ENCODE measurements around the gene SEMA5B.

SEMA5B gene

DNA sequence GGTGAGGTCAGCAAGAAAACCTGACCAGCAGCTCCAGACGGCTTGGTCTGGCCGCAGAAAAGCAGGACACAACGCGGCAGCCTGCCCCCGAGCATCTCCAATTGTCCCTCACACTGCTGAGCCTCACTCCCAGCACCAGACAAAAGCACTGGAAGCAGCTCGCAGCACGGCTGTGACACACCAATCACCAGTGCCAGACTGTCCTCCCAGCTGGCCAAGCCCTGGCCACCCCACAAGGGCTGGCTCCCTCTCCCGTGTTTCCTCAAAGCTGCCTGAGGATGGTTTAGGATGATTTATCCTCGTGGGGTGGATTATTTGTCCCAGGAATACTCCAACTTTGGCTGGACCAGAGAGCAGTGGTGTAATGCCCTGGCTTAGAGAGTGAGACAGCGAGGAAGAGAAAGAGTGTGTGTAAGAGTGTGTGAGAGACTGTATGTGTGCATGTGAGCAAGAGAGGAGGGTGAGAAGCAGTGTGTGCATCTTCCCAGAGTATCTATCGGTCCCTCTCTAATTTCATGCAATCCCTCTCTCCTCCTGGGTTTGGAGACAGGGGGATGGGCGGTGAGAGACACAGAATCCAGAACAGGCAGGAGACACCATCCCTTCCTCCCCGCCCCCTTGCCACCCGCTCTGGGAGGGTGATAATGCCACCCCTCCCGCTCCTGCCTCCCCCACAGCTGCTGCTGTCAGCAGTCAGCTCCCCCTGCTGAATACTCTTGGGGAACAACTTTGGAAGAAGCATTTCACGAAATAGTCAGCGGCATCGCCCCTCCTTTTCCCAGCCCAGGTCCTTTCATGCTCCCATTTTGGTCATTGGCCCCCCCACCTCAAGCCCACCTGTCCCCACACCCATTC lies 34.2 kb downstream of the SEMA5B start:
- no peak for DNase-seq (ENCODE audit: low read depth)

DNA sequence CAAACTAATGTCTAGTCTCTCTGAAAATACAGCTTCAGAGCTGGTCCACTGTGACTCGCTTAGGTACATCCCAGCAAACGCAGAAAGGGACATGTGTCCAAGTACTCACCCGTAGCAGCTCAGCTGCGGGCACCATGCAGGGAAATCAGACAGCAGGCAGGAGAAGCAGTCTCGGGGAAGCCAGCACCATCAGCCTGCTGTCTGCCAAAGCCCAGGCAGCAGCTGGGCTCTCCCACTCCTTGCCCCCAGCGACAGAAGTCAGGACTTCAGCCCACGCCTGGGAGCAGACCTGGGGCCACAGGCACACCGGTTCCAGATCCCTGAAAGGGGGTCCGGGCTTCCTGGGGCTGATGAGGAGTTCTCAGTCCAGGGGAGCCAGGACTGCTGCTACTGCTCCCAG lies 34.9 kb downstream of the SEMA5B start:
- DNase-seq (ENCODE audit: low read depth): no peak

DNA sequence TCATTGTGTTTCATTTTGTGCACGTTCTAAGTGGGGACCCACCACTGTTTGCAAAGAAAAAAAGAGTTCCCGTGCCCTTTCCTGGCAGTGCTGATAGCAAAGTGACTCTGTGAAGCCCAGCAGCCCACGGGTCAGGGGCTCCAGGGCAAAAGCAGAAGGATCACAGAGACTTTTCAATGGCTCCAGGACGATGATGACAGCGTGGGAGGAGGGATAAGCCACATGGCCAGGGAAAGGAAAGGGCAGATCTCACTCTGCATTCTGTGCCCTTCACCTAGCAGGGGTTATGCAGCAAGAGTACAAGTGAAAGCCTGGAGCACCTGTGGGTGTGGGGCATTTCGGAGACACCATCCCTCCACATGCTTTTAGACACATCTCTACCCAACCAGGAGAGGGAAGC lies 35.4 kb downstream of the SEMA5B start:
- DNase-seq (ENCODE audit: low read depth): no peak

DNA sequence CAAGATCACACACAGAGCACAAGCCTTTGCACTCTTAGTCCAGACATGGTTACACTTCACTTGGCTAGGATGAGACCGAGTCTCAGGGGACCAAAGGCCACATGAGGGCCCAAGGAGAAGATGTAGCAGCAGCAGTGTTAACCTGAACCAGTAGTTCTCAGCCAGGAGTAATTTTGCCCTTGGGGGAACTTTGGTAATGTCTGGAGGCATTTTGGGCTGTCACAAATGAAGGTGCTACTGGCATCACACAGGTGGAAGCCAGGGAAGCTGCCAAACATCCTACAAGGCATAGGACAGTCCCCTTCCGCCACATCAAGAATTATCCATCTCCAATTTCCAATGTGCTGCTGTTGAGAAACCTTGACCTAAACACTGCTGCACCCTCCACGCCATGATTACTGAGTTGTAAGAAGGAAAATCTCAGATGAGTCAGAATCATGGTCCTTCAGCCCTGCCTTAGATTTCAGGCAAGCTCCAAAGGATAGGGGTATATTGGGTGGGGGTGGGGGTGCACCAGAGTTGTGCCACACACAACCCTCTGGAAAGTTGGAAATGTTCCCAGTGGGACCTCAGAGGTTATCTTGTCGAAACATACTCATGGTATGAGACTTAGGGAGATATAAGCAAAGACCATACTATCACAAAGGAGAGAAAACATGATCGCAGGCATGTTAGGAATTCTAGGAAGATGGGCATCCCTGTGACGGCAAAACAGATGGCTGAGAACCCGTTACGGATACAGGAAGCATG lies 36.2 kb downstream of the SEMA5B start:
- no peak for DNase-seq (ENCODE audit: low read depth)

DNA sequence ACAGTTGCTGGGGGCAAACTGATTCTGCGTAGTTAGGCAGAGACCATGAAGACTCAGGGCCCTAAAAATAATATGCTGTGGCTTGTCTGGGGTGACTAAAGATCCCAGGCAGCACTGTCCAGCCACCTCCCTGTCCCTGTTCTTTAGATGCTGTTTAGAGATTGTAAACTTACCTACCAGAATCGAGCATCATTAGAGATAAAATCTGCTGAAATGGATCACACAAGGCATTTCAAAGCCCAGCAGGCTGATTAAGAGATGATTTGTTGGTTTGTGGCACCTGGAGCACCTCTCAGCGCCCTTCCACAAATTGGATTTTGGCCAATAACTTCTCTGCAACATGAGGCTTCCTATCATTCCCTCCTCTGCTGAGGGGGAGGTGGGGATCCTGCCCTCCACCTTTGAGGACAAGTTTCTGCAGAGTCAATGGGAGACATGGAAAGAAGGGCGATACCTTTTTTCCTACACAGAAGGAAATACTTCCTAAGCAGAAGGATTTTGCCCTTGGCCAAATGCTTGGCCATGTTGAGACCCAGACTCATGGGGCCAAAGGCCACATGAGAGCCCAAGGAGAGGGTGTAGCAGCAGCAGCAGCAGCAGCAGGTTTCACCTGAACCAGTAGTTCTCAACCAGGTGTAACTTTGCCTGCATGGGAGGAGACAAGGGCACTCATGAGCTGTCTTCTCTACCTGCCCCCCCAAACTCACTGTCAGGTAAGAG lies 37.5 kb downstream of the SEMA5B start:
- no peak for DNase-seq (ENCODE audit: low read depth)

DNA sequence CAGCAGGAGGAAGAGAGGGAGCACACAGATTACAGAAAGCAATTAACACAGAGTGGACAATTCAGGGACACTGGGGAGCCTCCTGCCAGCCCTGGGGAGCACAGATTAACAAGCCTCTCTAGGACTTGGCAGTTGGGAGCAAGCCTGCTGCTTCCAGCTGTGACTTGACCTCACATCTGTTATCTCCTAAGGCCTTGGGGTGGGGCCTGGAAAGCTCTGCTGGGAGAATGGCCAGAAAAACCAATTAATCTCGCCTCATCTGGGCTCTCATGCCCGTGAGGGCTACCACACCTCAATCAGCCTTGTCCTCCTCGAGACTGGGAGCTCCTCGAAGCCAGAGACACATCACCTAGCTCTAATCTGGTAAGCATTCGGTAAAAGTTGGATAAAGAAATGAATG lies 39.1 kb downstream of the SEMA5B start:
- no peak for DNase-seq (ENCODE audit: low read depth)

DNA sequence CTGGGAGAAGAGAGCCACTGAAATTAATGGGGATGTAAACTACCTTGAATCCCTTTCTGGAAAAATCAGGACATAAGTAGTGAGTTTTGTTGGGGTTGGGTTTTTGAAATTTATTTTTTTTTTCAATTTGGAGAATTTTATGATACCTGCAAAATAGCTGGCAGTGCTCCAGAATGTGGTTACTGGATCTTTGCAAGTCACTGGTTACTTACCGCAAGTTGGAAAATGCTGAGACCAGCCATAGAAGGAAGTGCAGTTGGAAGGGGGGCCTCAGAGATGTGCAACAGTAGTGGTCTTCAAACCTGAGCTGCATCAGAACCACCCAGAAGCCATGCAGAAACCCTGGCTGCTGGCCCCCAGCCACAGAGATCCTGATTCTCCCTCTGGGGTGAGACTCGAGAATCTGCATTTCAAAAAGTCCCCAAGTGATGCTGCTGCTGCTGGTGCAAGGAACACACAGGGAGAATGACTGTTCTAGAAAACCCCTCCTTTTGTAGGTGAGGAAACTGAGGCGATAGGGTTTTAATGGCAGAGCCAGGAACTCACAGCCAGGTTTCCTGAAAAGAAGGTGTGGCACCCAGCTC lies 39.7 kb downstream of the SEMA5B start:
- no peak for DNase-seq (ENCODE audit: low read depth)

DNA sequence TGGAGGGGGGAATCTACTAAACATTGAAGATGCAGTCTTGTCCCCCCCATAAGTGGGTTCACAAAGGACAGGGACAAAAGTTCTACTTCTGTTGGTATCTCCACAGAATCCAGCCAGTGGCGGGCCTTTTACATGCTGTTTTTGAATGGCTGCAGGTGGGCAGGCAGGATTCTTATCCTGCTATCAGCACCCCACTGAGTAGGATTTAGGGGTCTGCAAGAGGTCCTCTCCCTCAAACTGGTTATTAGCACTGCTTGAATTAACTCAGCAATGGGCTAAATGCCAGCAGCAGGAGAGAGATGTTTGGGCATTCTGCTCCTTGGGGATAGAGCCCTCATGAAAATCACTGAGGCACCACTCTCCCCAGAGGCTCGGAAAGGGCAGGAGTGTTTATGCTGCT lies 40.3 kb downstream of the SEMA5B start:
- no peak for DNase-seq (ENCODE audit: low read depth)

DNA sequence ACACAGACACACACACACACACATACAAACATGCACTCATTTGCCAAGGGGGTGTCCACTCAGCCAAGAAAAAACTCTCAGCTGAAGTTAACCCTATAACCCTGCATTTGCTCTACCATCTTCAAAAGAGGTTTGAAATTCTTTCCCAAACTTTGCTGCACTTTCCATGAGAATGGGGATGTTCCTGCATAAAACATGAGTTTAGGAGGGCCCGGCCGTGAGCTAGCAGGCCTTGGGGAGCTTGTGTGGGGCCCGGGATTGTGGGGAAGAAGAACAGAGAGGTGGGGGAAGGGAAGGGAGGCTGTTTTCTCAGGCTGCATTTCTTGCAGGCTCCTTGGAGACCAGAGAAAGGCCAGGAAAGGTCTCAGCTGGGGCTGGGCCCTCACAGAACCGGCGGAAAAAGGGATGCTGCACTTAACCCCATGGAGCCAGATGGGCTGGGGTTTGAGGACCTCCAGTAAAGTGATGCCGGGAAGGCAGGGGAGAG lies 40.8 kb downstream of the SEMA5B start:
- DNase-seq (ENCODE audit: low read depth): no peak

DNA sequence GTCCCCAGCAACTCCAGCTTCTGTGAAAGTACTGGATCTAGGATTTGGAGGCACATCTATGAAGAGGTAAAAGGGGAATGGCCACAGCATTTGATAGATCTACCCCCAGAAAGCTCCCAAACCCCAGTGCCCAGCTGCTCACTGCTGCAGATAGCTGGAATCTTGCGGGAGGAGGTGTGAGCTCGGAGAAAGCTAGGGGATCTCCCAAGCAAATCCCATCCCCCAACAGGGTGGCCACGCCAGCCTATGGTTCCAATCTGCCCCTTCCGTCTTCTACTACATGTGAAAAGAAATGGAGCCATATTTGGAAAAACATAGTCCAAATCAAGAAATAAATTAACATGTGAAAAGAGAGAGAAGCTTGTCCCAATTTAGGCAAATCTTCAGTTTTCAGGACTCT lies 42.0 kb downstream of the SEMA5B start:
- no peak for DNase-seq (ENCODE audit: low read depth)

DNA sequence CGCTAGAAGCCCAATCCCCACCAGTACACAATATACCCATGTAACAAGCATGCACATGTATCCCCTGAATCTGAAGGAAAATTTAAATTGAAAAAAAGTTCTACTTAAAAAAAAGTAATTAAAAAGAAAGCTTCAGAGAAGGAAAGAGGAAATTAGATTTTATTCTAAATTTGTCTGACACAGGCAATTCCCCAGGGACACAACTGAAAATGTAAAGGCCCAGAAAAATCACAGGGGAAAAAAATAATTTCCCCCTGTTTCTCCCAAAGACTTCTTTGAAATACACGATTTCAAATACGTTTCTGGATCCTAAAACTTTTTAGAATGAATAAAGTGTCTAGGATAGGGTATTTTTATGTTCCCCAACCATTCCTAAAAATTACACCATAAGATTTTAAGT lies 42.9 kb downstream of the SEMA5B start:
- no peak for DNase-seq (ENCODE audit: low read depth)

DNA sequence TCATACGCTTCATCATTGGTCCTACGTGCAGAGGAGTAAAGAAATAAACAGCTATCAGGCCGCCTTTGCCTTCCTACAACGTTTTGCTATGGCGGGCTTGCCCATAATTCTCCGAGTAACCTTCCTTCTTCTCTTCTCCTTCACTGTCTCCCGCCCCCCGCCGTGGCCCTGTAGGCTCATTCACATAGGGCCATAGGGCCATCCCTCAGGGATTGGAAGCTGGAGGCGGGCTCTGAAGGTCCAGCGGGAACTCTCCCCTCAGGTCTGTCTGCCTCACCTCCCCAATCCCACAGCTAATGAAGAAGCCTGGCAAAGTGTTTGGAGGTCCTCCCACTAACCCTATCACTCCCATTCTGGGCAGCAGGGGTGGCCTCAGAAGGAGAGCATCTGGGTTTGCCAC lies 43.6 kb downstream of the SEMA5B start:
- DNase-seq (ENCODE audit: low read depth): no peak

DNA sequence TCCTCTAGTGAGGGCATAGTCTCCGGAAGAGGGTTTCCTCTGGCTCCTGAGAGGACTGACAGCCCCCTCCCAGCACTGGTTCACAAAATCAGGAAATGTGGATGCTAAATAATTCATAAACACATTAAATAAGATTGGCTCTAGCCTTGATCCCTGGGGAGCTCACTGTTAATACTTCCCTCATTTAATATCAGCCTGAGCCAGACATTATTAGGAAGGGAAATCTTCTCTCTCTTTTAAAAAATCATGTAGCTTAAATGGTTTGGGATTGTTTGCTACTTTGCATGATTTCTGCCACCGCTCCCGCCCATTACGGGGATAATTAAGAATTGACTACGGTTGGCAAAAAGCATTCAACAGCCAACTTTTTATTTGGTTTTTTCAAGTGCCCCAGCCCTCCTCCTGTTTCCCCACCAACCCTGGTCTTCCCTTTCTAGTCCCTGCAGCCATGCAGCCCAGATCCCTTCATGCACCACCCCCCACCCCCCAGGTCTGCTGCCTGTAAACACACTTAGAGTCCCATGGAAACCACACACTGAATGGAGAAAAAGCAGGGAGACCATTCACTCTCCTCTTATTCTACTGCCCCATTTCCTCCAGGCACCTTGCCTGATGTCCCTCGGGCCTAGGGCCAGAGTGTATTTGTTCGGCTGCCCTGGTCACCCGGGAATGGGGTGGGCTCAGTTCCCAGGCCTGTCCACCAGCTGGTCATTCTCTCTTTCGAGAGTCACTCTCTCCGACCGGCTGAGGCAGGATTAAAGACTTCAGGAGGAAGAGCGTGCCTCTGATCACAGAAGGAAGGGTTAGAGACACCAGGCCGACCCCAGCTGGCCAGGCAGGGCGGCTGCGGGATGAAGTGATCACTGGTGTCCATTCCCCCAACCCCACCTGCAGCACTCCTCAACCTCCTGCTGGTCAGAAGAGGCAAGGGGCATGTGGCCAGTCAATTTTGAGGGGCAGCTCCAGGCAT lies 45.1 kb downstream of the SEMA5B start:
- DNase-seq (ENCODE audit: low read depth): no peak

DNA sequence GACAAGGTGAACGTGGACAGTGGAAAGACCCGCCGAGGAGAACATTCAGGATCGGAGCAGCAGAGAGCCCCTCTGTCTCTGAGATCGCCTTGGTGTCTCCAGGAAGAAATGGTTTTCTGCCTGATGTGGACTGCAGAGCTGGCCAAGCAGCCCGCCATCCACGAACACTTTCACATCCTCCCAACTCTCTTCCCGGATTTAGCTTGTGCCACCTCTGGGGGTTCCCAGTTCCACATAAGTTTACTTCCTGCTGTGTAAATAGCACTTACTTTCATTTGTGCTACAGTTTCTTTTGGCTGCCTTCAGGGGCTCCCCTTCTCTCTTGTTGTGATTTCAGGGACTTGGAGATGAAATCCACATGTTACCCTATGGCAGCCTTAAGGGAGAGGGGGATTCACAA lies 48.4 kb downstream of the SEMA5B start:
- DNase-seq (ENCODE audit: low read depth): no peak

DNA sequence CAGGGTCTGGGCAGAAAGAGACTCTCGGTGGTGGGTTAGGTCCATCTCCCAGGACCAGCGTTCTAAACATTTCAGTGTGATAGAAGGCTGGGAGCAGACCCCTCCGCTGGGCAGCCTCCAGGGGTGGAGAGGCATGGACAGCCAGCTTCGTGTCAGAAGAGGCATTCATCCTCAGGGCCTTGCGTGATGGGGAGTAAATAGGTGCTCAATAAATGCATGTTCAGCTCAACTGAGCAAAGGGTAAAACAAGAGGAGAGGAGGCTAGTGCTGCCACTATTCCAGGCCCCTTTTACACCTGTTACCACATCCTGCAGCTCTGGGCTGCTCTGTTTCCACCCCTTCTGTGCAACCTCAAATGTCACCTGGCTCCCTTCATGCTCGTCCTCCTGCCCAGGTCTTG lies 49.0 kb downstream of the SEMA5B start:
- DNase-seq (ENCODE audit: low read depth): no peak

DNA sequence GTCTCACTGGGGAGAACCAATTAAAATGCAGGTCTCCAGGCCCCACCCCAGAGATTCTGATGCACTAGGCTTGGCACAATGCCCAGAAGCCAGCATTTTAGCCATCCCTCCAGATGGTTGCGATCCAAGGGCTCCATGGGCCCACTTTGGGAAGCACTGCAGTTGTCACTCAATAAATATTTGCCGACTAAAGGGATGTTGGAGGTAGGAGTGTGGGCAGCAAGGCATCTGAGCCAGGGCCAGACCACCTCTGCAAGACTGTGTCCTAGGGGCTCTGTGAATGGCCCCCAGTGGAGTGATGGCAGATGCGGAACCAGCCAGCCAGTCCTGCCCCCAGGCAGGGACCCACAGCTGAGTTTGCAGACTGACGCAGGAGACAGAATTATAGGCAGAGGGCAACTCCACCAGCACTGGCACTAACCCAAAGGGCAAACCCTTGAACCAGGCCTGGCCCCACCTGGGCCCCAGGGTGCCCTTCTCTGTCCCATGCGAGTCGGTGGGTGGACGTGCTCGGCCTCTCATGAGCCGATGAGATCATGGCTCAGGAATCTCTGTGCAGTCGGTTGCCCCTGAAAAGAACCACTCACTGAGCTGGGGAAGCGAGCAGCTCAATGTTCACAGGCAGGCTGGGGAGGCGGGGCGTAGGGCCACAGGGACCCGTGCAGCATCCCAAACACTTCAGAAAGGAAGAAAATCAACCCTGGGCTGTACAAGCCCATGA lies 49.7 kb downstream of the SEMA5B start:
- DNase-seq (ENCODE audit: low read depth): no peak

DNA sequence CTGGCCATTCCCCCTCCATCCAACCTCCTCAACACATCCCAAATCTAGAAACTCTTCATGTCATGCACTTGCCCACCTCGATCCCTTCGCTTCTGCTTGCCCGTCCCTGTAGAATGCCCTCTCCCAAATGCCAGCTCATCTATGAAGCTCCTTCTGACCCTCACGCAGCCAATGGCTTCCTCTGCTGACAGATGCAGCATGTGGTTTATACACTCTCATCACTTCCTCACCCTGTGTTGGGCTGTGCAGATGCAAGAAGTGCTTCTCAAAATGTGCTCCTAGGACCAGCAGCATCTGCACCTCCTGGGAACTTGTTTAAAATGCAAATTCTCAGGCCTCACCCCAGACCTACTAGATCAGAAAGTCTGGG lies 51.7 kb downstream of the SEMA5B start:
- no peak for DNase-seq (ENCODE audit: low read depth)

DNA sequence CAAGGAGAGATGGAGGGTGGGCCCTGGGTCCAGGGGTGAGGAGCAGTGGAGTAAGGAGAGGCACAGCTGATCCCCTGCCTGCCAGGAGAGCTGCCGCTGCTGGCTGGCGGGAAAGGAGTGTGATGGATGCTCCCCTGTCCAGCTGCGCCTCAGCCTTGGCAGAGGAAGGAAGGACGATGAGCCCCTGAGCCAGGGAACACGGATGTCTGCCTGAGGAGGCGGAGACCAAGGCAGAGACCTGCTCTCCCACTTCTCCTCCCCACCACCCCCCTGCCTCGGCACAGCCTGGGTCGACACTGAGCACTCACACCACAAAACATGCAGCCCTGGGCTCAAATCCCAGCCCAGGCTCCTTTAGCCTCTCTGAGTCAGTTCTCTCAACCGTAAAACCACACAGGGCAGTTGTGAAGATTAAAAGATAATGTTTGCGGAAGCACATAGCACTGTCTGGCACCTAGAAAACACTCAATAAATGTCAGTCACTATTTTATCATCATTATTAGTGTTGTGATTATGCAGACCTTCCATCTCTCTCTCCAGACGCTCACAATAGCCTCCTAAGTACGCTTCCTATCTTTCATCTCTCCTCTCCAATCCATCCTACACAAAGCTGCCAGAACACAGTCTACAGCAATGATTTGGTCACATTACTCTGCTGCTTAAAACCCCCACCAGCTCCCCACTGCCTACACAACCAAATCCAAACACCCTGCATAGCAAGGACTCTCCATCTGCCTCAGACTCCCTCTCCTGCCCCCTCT lies 52.2 kb downstream of the SEMA5B start:
- DNase-seq (ENCODE audit: low read depth): no peak

DNA sequence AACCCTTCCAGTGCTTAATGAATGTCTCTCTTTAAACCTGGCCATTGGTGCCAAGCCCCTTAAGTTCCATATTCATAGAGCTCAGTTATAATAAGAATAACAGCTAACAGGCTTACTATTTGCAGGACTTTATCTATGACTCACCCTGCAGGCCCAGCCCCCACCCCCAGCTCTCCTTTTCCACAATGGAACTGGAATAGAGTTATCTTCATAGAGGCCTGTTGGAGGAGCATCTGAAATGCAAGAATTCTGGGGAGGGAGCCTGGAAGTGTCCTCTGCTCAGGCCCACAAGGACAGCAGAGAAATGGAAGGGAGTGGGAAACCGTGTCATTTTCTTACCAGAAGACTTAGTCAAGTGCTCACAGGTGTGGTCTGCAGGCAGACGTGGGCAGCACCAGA lies 52.8 kb downstream of the SEMA5B start:
- no peak for DNase-seq (ENCODE audit: low read depth)
